BLaER1 treated with 17β-estradiol and CSF1 and Interleukin-3, amounts not matched to agents 10 nM and 100 nM (cell line): Measurements from ENCODE around the gene SEMA5B.

Source experiments
- H3K27ac ChIP-seq, 11 experiments: shearing (Covaris generic); formaldehyde crosslinking; 2 replicates each; pipeline ENCODE4 v1.8.1; 2022
- H3K27me3 ChIP-seq, 11 experiments: shearing (Covaris generic); formaldehyde crosslinking; 2 replicates each; pipeline ENCODE4 v1.8.1; 2022
- H3K36me3 ChIP-seq, 11 experiments: shearing (Covaris generic); formaldehyde crosslinking; 2 replicates each; pipeline ENCODE4 v1.8.1; 2022
- H3K4me1 ChIP-seq, 10 experiments: shearing (Covaris generic); formaldehyde crosslinking; 2 replicates each; pipeline ENCODE4 v1.8.1; 2022
- H3K4me2 ChIP-seq, 11 experiments: shearing (Covaris generic); formaldehyde crosslinking; 2 replicates each; pipeline ENCODE4 v1.8.1; 2022
- H3K4me3 ChIP-seq, 10 experiments: shearing (Covaris generic); formaldehyde crosslinking; 2 replicates each; pipeline ENCODE4 v1.8.1; 2022
- H3K9ac ChIP-seq, 11 experiments: shearing (Covaris generic); formaldehyde crosslinking; 2 replicates each; pipeline ENCODE4 v1.8.1; 2022
- H3K9me3 ChIP-seq, 11 experiments: shearing (Covaris generic); formaldehyde crosslinking; replicated peaks in 1 of 11; 2 replicates each; pipeline ENCODE4 v1.8.1; 2022
- H4K20me1 ChIP-seq, 11 experiments: shearing (Covaris generic); formaldehyde crosslinking; 2 replicates each; pipeline ENCODE4 v1.8.1; 2022
- Cebpa-rat ChIP-seq, 11 experiments: shearing (Covaris generic); IDR thresholded peaks; 2 replicates each; pipeline ENCODE4 v1.8.1; 2022

The SEMA5B gene

GRCh38 chr3:123071146-123071545 lies 43.6 kb upstream of the SEMA5B start:
- Histone ChIP-seq H3K4me2 (peak overlapping the region in 8 of 11 experiments; percentile 29 to 77 (median 50); a peak in 10 of 22 replicates), H3K9ac (no peak overlapping the region), H3K9me3 (no peaks in the 10 kb centered on the region), H3K4me1 (peaks cover 20 to 43% (median 39%) of the 10 kb centered on the region in 10 experiments), H4K20me1 (peaks cover 0 to 74% (median 57%) of the 10 kb centered on the region in 11 experiments; a peak in 17 of 22 replicates), H3K4me3 (no peak overlapping the region), H3K27ac (no peak overlapping the region), H3K27me3 (peaks cover 32 to 72% (median 57%) of the 10 kb centered on the region in 11 experiments), H3K36me3 (no peaks in the 10 kb centered on the region)
- TF ChIP-seq Cebpa-rat (IDR thresholded peaks at IDR 0.05), result no peak

GRCh38 chr3:123070510-123070909 lies 42.9 kb upstream of the SEMA5B start:
- TF ChIP-seq Cebpa-rat (IDR thresholded peaks at IDR 0.05), result no peak
- H3K4me2 ChIP-seq, result no peak overlapping the region; a peak in 1 of 22 replicates
- H4K20me1 ChIP-seq, result peaks cover 0 to 67% (median 53%) of the 10 kb centered on the region in 11 experiments; a peak in 17 of 22 replicates
- H3K36me3 ChIP-seq, result no peaks in the 10 kb centered on the region
- H3K27ac ChIP-seq, result no peak overlapping the region
- peaks cover 38 to 75% (median 64%) of the 10 kb centered on the region in 11 experiments for H3K27me3 ChIP-seq
- H3K4me3 ChIP-seq, result no peak overlapping the region
- H3K9ac ChIP-seq, result no peak overlapping the region
- peaks cover 21 to 43% (median 40%) of the 10 kb centered on the region in 10 experiments for H3K4me1 ChIP-seq
- no peaks in the 10 kb centered on the region for H3K9me3 ChIP-seq

GRCh38 chr3:123068601-123069381 lies 41.2 kb upstream of the SEMA5B start:
- H3K36me3 ChIP-seq, result no peaks in the 10 kb centered on the region
- peak overlapping the region in 9 of 11 experiments; percentile 77 to 97 (median 91); a peak in 15 of 22 replicates for H3K4me2 ChIP-seq
- H3K4me1 ChIP-seq, result peaks cover 21 to 56% (median 45%) of the 10 kb centered on the region in 10 experiments
- peaks cover 39 to 77% (median 62%) of the 10 kb centered on the region in 11 experiments for H3K27me3 ChIP-seq
- H3K9ac ChIP-seq, result no peak overlapping the region
- H3K9me3 ChIP-seq, result no peaks in the 10 kb centered on the region
- no peak overlapping the region for H3K27ac ChIP-seq
- peak overlapping the region in 2 of 10 experiments; percentile 77 to 81; a peak in 1 of 20 replicates for H3K4me3 ChIP-seq
- TF ChIP-seq Cebpa-rat (IDR thresholded peaks at IDR 0.05), result no peak
- H4K20me1 ChIP-seq, result peaks cover 0 to 56% (median 40%) of the 10 kb centered on the region in 11 experiments; a peak in 17 of 22 replicates

GRCh38 chr3:123067689-123068600 lies 40.4 kb upstream of the SEMA5B start:
- Histone ChIP-seq H4K20me1 (peaks cover 0 to 47% (median 32%) of the 10 kb centered on the region in 11 experiments; a peak in 17 of 22 replicates), H3K27me3 (peaks cover 39 to 69% (median 54%) of the 10 kb centered on the region in 11 experiments), H3K9me3 (no peaks in the 10 kb centered on the region), H3K4me1 (peaks cover 21 to 52% (median 42%) of the 10 kb centered on the region in 10 experiments), H3K4me3 (peak overlapping the region; percentile 59 to 81 (median 74)), H3K4me2 (peak overlapping the region; percentile 77 to 97 (median 91)), H3K27ac (peak overlapping the region in 8 of 11 experiments; percentile 48 to 69 (median 62); a peak in 12 of 22 replicates), H3K9ac (peak overlapping the region; percentile 56 to 83 (median 75)), H3K36me3 (no peaks in the 10 kb centered on the region)
- no peak for TF ChIP-seq Cebpa-rat (IDR thresholded peaks at IDR 0.05)

- Histone ChIP-seq H3K9me3 (no peaks in the 10 kb centered on the region), H3K4me2 (peak within 1 kb of the TSS; percentile 77 to 97 (median 91)), H3K27ac (peak within 1 kb of the TSS in 10 of 11 experiments; percentile 26 to 69 (median 56); a peak in 18 of 22 replicates), H3K27me3 (peaks cover 39 to 69% (median 53%) of the 10 kb centered on the region in 11 experiments), H3K9ac (peak within 1 kb of the TSS; percentile 56 to 83 (median 75)), H3K4me1 (peaks cover 18 to 44% (median 34%) of the 10 kb centered on the region in 10 experiments; a peak in 19 of 20 replicates), H4K20me1 (peaks cover 0 to 39% (median 23%) of the 10 kb centered on the region in 11 experiments; a peak in 16 of 22 replicates), H3K36me3 (no peaks in the 10 kb centered on the region), H3K4me3 (peak within 1 kb of the TSS; percentile 59 to 81 (median 74))
- no peak for TF ChIP-seq Cebpa-rat (IDR thresholded peaks at IDR 0.05)
Observed at GRCh38 chr3:123066896-123067688, 39.5 kb upstream of the SEMA5B start, which contains the start of gene PDIA5. PDIA5 (plus strand) TSS chr3:123067025; CDS start chr3:123067165, 140 bp downstream.

GRCh38 chr3:123066599-123066895 lies 39.0 kb upstream of the SEMA5B start:
- no peaks in the 10 kb centered on the region for H3K9me3 ChIP-seq
- TF ChIP-seq Cebpa-rat (IDR thresholded peaks at IDR 0.05), result no peak
- peak overlapping the region in 4 of 11 experiments; percentile 75 to 83 (median 78); a peak in 7 of 22 replicates for H3K9ac ChIP-seq

GRCh38 chr3:123064914-123065313 lies 37.4 kb upstream of the SEMA5B start:
- Histone ChIP-seq H3K4me3 (no peak overlapping the region), H3K27me3 (peaks cover 39 to 54% (median 45%) of the 10 kb centered on the region in 11 experiments), H3K4me1 (peaks cover 14 to 36% (median 30%) of the 10 kb centered on the region in 10 experiments; a peak in 19 of 20 replicates), H4K20me1 (peaks cover 0 to 20% (median 10%) of the 10 kb centered on the region in 11 experiments; a peak in 10 of 22 replicates), H3K9me3 (no peaks in the 10 kb centered on the region), H3K9ac (no peak overlapping the region), H3K36me3 (no peaks in the 10 kb centered on the region), H3K27ac (no peak overlapping the region), H3K4me2 (peak overlapping the region in 9 of 11 experiments; percentile 2 to 74 (median 36); a peak in 15 of 22 replicates)
- no peak for TF ChIP-seq Cebpa-rat (IDR thresholded peaks at IDR 0.05)

More at GRCh38 chr3:123066599-123066895, 39.0 kb upstream of the SEMA5B start:
- peaks cover 39 to 69% (median 53%) of the 10 kb centered on the region in 11 experiments for H3K27me3 ChIP-seq
- peaks cover 16 to 40% (median 30%) of the 10 kb centered on the region in 10 experiments; a peak in 19 of 20 replicates for H3K4me1 ChIP-seq
- H4K20me1 ChIP-seq, result peaks cover 0 to 35% (median 20%) of the 10 kb centered on the region in 11 experiments; a peak in 16 of 22 replicates
- peak overlapping the region; percentile 77 to 97 (median 91) for H3K4me2 ChIP-seq
- H3K36me3 ChIP-seq, result no peaks in the 10 kb centered on the region
- no peak overlapping the region for H3K27ac ChIP-seq
- peak overlapping the region; percentile 59 to 81 (median 74); a peak in 19 of 20 replicates for H3K4me3 ChIP-seq
